ENCODE data around the gene HDAC6. TPM values are rescaled to one million over a fixed set of nuclear protein-coding genes. Genes with fewer than 3 reads are reported as not detected.
"Not testable (repeated sequence)": the region's sequence is repeated elsewhere in the genome, so short reads cannot be mapped to it uniquely, and the experiment has no call there.

Gene HDAC6
- polyA plus RNA-seq, 3 donors, result 165 to 202 (median 198) TPM

GRCh38 chrX:48872017-48872416 is 70.2 kb downstream of the HDAC6 start:
- not testable (repeated sequence) for DNase-seq

Other genes starting within 250 kb of the HDAC6 start
- gene RBM3, start 227.6 kb upstream of the HDAC6 start, polyA plus RNA-seq (ENCODE audit: insufficient read length in 3 of 3), result 100 to 1,000 TPM; 220 to 346 (median 304) TPM
- 100 to 1,000 TPM; 145 to 177 (median 154) TPM for gene WDR13, start 204.6 kb upstream of the HDAC6 start, polyA plus RNA-seq (ENCODE audit: insufficient read length in 3 of 3)
- gene WAS, start 118.3 kb upstream of the HDAC6 start, polyA plus RNA-seq (ENCODE audit: insufficient read length in 3 of 3), result 1 to 10 TPM; 2.7 to 4.9 (median 4.0) TPM
- 1 to 10 TPM; 7.0 to 8.2 (median 7.7) TPM for gene SUV39H1, start 105.3 kb upstream of the HDAC6 start, polyA plus RNA-seq (ENCODE audit: insufficient read length in 3 of 3)
- gene GLOD5, start 40.3 kb upstream of the HDAC6 start, polyA plus RNA-seq (ENCODE audit: insufficient read length in 3 of 3), result 1 to 10 TPM in 2 of 3 donors, under 1 TPM in 1; 0.79 to 1.4 (median 1.2) TPM
- under 1 TPM; 0.44 to 0.87 (median 0.54) TPM for gene GATA1, start 15.5 kb upstream of the HDAC6 start, polyA plus RNA-seq (ENCODE audit: insufficient read length in 3 of 3)
- gene ERAS, start 24.4 kb downstream of the HDAC6 start, polyA plus RNA-seq (ENCODE audit: insufficient read length in 3 of 3), result under 1 TPM in 2 of 3 donors, not detected in 1; 0.13 to 0.24 TPM
- 10 to 100 TPM; 14.1 to 20.0 (median 14.9) TPM for gene PCSK1N, start 33.5 kb downstream of the HDAC6 start, polyA plus RNA-seq (ENCODE audit: insufficient read length in 3 of 3)
- gene TIMM17B, start 95.7 kb downstream of the HDAC6 start, polyA plus RNA-seq (ENCODE audit: insufficient read length in 3 of 3), result 10 to 100 TPM; 43.6 to 58.7 (median 52.7) TPM
- gene PQBP1, start 95.9 kb downstream of the HDAC6 start, polyA plus RNA-seq (ENCODE audit: insufficient read length in 3 of 3), result 10 to 100 TPM; 76.5 to 86.0 (median 84.2) TPM
- gene SLC35A2, start 109.6 kb downstream of the HDAC6 start, polyA plus RNA-seq (ENCODE audit: insufficient read length in 3 of 3), result 10 to 100 TPM; 28.7 to 38.8 (median 36.5) TPM
- gene PIM2, start 117.0 kb downstream of the HDAC6 start, polyA plus RNA-seq (ENCODE audit: insufficient read length in 3 of 3), result 1 to 10 TPM; 6.5 to 7.9 (median 6.9) TPM
- 10 to 100 TPM; 65.9 to 68.3 (median 66.0) TPM for gene OTUD5, start 155.5 kb downstream of the HDAC6 start, polyA plus RNA-seq (ENCODE audit: insufficient read length in 3 of 3)
- 1 to 10 TPM; 2.9 to 3.9 (median 3.0) TPM for gene KCND1, start 169.8 kb downstream of the HDAC6 start, polyA plus RNA-seq (ENCODE audit: insufficient read length in 3 of 3)
- gene GRIPAP1, start 200.2 kb downstream of the HDAC6 start, polyA plus RNA-seq (ENCODE audit: insufficient read length in 3 of 3), result 10 to 100 TPM; 46.7 to 66.3 (median 62.1) TPM
- 10 to 100 TPM; 31.8 to 38.9 (median 37.5) TPM for gene TFE3, start 241.3 kb downstream of the HDAC6 start, polyA plus RNA-seq (ENCODE audit: insufficient read length in 3 of 3)